Hematopoietic multipotent progenitor cell (in vitro differentiated cells): ENCODE data around the gene TSPAN16. TPM values are rescaled to one million over a fixed set of nuclear protein-coding genes. Genes with fewer than 3 reads are reported as not detected.

Experiments
- DNase-seq, 3 donors: peaks; one replicate each; pipeline ENCODE4 v3.0.0-alpha.2; 2011 to 2015; ENCODE audit warnings: low read depth in 2 of 3, low spot score in 2 of 3
- total RNA-seq: library from RNA; depleted of rRNA; stranded (reverse); fragments of >200 nt; gene quantifications from one replicate; pipeline ENCODE4 v1.2.3, GENCODE V29; 2012

TSPAN16 gene
- total RNA-seq, 1 donor = under 0.01 TPM

DNA sequence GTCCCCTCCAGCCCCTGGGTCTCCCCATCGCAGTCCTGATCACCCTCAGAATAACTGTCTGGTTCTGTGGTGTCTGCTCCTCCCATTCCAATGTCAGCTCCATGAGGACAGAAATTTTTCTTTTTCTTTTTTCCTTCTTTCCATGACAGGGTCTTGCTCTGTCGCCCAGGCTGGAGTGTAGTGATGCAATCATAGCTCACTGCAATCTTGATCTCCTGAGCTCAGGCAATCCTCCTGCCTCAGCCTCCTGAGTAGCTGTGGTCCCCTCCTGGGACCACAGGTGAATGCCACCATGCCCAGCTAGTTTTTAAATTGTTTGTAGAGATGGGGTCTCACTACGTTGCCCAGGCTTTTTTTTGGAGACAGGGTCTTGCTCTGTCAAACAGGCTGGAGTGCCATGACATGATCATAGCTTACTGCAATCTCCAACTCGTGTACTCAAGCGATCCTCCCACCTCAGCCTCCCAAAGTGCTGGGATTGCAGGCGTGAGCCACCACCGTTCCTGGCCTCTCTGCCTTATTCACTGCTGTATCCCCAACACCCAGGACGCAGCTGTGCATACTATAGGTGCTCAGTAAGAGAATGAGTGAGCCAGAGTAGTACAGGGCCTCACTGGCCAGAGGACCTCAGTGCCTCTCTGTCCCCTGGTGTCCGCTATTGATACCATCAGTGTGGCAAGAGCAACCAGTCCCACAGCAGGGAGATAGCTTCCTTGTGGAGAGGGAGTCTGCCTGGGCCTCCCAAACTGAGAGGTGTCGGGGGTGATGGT lies 28.5 kb upstream of the TSPAN16 start:
- no peak for DNase-seq

DNA sequence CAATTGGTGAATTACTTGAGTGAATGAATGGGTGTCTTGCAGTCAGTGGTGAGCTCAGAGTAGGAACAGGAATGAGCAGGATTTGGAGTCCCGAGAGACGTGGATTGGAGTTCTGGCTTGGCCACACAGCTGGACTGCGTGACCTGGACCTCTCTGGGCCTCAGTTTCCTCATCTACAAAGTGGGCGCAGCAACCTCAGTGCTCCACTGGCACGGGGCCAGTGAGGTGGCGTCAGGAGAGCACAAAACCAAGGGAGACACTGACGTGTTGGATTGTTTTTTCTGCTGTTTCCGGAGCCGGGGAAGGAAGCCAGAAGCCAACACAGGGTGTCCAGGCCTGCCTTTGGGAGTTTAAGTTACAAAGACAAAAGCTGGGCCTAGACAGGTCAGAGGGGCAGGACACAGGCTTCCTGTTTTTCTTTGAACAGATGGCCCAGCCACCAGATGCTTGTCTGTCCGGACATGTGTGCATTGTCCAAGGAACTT lies 27.1 kb upstream of the TSPAN16 start:
- DNase-seq = peak in 2 of 3 donors; percentile 80 to 95

DNA sequence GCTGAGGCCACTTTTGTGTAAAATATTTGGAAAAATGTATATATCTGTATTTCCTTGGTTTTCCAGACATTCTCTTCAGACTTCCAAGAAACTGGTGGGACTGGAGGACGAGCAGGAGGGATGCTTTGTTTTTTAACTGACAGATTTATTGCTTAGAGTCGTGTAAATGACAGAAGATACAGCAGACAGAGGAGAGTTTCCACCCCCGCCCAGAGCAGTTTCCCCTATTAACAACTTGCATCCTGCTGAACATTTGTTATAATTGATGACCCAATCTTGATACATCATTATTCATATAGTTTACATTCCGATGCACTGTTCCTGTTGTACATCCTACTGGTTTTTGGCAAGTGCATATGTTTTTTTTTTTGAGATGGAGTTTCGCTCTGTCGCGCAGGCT lies 26.6 kb upstream of the TSPAN16 start:
- DNase-seq = peak in 1 of 3 donors; percentile 32

DNA sequence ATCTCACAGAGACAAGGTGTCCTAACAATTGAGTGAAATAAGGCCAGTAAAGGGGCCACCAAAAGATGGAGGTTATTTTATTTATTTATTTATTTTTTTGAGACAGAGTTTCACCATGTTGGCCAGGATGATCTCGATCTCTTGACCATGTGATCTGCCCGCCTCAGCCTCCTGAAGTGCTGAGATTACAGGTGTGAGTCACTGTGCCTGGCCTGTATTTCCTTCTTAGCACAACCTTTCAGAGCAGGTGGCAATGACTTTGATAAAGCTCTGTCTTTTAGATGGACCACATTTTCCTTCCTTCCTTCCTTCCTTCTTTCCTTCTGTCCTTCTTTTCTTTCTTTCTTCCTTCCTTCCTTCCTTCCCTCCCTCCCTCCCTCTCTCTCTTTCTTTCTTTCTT lies 22.7 kb upstream of the TSPAN16 start:
- DNase-seq = peak in 1 of 3 donors; percentile 24

DNA sequence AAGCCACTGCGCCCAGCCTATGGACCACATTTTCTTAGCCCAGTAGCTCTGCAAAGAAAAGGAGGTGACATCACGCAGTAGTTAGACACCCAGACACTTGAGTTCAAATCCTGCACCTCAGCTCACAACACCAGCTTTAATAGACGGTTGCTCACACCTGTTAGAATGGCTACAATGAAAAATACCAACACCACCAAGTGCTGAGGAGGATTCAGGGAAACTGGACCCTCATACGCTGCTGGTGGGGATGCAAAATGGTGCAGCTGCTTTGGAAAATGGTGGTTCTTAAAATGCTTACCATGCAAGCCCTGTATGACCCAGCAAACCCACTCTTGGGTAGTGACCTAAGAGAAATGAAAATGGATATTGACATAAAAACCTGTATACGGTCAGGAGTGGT lies 22.0 kb upstream of the TSPAN16 start:
- no peak for DNase-seq

DNA sequence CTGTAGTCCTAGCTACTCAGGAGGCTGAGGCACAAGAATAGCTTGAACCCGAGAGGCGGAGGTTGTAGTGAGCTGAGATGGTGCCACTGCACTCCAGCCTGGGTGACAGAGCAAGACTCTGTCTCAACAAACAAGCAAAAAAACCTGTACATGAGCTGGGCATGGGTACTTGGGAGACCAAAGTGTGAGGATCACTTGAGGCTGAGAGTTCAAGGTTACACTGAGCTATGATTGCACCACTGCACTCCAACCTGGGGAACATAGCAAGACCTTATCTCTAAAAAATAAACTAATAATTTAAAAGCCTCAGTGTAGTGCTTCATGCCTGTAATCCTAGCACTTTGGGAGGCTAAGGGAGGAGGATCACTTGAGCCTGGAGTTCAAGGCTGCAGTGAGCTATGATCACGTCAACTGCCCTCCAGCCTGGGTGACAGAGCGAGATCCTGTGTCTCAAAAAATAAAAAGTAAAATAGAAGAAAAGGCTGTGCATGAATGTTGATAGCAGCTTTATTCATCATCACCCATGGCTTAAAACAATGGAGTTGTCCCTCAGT lies 21.4 kb upstream of the TSPAN16 start:
- no peak for DNase-seq

DNA sequence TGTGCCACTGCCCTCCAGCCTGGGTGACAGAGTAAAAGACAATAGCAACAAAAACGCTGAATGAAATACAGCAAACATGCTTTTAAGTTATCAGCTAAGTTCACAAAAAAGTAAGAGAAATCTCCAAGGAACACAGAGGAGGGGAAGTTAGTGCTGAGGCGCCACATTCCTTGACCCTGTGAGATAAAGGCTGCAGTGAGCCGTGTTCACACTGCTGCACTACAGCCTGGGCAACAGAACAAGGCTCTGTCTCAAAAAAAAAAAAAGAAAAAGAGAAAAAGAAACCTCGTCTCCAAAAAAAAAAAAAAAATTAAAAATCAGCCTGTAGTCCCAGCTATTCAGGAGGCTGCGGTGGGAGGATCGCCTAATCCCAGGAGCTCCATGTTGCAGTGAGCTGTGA lies 17.3 kb upstream of the TSPAN16 start:
- no peak for DNase-seq

DNA sequence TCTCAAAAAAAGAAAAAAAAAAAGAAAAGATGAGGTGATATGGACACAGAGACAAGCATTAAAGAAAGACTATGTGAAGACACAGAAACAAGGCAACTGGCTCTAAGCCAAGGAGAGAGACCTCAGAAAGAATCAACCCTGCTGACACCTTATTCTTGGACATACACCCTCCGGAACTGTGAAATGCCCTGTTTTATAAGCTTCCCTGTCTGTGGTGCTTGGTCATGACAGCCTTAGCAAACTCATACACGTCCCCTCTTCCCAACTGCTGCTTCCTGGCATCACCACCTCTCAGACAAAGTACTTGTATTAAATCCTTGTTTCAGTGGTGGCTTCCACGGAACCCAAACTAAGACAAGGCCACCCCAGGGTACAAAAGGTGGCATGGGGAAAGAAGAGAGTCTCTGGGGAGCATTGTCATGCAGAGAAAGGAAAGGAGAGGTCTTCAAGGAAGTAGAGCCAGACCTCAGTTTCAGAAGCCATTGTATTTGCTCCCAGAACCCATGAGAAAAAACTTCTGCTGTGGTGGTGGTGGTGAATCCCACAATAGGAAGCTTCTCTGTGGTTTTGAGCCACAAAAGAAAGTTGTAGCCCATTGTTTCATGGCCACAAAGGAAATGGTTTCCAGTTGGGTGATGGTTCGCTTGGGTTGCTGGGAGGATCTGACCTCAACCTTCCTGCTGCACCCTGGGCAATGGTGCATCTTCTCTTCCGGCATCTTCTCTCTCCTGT lies 16.3 kb upstream of the TSPAN16 start:
- peak; percentile 35 to 84 (median 83) for DNase-seq

DNA sequence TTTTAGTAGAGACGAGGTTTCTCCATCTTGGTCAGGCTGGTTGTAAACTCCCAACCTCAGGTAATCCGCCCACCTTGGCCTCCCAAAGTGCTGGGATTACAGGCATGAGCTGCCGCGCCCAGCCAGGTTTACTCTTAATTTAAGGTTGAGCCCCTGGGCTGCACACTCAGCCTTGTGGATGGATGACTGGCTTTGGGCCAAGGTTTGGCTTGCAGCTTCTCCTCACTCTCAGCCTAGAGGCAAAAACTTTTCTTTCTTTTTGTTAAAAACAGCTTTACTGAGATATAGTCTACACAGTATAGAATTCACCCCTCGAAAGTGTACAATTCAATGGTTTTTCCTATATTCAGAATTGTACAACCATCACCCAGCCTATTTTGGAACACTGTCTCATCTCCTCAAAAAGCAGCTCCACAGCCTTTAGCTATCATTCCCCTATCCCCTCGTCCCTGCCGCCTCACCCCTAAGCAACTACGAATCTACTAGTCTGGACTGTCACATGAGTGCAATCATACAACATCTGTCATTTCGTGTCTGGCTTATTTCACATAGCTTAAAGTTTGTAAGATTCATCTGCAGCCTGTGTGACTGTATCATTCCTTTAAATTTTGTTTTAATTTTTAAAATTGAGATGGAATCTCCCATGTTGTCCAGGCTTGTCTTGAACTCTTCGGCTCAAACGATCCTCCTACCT lies 14.5 kb upstream of the TSPAN16 start:
- no peak for DNase-seq

DNA sequence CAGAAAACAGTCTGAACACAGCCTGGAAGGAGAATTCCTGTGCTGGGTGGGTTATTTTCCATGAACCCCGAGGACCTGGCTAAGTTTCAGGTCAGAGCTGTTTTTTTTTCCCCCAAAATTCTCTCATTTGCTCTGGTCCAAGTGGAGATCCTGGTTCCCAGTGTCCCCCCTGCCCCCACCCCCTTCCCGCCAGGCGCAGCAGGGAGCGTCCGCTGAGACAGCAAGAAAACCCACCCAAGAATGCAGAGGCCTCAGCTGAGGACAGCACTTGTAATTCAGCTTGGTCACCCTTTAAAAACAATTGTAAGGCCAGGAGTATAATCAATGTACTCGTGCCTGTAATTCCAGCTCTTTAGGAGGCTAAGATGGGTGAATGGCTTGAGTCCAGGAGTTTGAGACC lies 11.4 kb upstream of the TSPAN16 start:
- DNase-seq = no peak

DNA sequence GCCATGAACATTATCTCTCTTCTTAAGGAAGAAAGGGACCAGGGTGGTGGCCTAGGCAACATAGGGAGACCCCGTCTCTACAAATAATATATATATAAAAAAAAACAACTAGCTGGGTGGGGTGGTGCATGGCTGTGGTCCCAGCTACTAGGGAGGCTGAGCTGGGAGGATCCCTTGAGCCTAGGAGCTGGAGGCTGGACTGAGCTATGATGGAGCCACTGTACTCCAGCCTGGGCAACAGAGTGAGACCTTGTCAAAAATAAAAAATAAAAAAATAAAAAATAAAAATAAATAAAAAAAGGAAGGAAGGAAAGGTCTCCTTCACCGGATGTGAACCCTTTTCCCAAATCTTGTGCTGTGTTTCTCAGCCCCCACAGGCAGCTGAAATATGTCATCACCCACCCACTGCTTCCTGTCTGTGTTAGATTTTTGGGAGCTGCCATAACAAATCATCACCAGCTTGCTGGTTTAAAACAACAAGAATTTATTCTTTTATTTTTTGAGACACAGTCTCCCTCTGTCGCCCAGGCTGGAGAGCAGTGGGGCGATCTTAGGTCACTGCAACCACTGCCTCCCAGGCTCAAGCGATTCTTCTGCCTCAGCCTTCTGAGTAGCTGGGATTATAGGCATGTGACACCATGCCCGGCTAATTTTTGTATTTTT lies 9.5 kb upstream of the TSPAN16 start:
- peak in 1 of 3 donors; percentile 30 for DNase-seq

DNA sequence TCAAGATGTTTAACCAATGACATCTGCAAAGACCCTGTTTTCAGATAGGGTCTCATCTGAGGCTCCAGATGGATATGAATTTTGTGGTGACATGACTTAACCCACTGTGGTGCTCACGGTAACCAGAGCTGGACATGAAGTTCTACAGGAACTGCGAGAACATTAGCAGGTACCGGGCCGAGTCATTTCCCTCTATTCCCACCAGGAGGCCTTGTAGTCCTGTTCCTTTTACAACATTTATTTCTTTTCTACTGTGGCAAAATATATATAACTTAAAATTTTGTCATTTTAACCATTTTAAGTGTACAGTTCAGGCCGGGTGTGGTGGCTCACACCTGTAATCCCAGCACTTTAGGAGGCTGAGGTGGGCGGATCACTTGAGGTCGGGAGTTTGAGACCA lies 7.6 kb upstream of the TSPAN16 start:
- DNase-seq = peak in 1 of 3 donors; percentile 55

DNA sequence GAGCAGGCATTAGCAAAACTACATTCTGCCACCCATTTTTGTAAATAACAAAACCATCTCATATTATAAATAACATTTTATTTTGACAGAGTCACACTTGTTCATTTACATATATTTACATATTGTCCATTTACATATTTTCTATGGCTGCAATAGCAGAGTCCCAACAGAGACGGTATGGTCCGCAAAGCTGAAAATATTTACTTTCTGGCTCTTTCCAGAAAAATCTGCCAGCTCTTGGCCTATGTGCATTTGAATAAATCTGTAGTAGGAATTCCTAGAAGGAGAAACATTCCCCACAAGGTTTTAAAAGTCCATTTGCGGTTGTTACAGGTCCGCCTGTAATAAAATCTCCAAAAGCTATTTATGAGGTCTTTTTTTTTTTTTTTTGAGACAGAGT lies 5.7 kb upstream of the TSPAN16 start:
- DNase-seq = no peak

DNA sequence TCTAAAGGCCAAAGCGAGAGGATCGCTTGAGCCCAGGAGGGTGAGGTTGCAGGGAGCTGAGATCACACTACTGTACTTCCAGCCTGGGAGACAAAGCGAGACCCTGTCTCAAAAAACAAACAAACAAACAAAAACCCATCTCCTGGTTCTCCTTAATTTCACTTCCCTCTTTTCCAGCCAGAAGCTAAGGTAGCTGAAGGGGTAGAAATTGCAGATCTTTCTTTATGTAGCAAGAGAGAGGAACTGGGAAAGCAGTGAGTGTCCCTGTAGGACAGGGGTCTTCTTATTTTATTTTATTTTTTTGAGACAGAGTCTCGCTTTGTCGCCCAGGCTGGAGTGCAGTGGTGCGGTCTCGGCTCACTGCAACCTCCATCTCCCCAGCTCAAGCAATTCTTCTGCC lies 4.5 kb upstream of the TSPAN16 start:
- DNase-seq = no peak

DNA sequence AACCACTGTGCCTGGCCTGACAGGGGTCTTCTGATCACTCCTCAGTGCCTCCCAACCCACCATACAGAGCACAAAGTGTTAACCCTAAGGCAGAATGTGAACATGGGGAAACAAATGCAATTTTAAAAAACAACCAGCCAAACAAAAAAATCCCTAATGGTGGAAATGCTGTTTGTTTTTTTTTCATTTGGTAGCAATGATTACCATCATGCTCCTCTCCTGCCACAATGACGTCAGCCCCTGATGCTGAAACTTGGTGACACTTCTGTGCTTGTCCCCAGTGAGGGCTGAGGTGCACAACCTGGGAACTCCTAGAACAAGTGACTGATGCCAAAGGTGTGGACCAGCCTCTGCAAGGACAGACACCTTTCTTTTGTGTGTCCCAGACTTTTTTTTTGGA lies 4.0 kb upstream of the TSPAN16 start:
- no peak for DNase-seq

DNA sequence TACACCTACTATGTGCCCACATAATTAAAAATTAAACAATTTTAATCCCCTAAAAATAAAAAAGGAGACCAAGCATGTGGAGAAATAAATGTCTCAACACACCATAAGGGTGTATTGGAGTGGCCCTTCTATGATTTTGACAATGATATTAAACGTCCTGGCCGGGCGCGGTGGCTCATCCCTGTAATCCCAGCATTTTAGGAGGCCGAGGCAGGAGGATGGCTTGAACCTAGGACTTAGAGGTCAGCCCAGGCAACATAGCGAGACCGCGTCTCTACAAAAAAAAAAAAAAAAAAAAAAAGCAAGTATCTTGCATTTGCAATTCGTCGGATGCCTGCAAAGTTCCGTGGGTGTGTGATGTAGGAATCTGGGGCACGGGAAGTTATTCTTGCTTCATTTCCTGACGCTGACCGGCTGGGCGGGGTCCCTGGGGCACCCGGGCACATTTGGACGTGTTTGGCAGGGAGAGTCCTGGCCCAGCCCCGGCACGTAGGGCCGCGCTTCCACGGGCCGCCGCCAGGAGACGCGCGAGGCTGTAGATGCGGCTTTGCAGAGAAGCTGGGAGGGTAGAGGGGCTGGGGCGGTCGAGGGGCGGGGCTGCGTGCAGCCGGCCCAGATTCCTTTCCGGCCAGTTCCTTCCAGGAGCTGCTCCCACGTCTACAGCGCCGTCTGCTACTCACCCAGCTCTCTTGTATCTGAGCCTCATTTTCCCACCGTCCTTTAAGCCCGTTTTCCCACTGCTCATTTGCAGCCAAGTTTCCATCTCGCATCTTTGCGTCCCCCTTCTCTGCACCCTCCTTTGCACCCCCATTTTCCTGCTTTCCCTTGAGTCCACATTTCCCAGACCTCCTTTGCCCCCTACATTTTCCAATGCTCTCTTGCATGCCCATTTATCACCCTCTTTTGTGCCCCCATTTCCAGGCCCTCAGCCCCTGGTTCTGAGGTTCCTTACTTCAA lies 2.2 kb upstream of the TSPAN16 start:
- peak; percentile 47 to 87 (median 84) for DNase-seq

DNA sequence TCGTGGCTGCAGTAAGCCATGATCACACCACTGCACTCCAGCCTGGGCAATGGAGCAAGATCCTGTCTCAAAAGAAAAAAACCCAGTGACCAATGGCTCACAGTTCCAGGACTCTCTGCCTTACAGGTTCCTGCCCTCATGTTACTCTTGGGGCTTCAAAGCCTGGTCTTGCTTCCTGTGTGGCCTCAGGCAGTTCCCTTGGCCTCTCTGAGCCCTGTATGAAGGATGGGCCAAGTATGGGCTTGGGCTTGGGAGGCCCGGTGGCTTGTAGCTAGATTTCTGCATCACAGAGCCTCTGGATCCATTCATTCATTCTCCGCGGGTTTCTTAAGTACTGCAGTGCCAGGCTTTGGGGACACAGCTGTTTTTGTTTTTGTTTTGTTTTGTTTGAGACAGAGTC lies 780 bp upstream of the TSPAN16 start:
- no peak for DNase-seq

DNA sequence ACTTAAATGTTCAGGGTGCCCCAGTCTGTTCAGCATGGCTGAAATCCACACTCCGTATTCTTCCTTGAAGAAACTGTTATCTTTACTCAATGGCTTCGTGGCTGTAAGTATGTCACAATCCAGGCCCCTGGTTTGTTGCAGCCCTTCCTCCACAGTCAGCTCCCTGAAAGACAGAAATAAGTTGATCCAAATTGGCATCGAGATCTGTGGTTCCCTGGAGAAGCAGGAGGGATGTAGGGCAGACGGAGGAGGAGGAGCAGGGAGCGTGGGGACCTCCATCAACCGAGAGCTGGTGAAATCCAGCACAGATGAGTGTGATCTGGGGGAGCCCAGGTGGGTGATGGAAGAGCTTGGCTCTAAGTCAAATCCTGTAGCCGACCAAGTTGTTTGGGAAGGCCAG lies 304 bp downstream of the TSPAN16 start:
- no peak for DNase-seq
